ENCODE measurements around the gene IL32. TPM values are rescaled to one million over a fixed set of nuclear protein-coding genes. Genes with fewer than 3 reads are reported as not detected.

IL32 gene
- polyA plus RNA-seq, 2 donors: 16.5 to 19.0 TPM

GRCh38 chr16:3098459-3099394 is 33.3 kb downstream of the IL32 start, which contains the start of gene ZSCAN10:
Gene ZSCAN10, minus strand, starts transcription at chr16:3099294. Its CDS starts 6,357 bp downstream, at chr16:3092937.
- H3K27ac ChIP-seq (ENCODE audit: low read depth in 2 of 2, low read length in 1 of 2): peak within 1 kb of the TSS in 1 of 2 donors; percentile 43
- H3K9me3 ChIP-seq (ENCODE audit: control insufficient read depth in 2 of 2, insufficient read depth in 1 of 2, low read depth in 1 of 2, low read length in 1 of 2): peaks cover 0 to 4% of the 10 kb centered on the region in 2 donors
- peak within 1 kb of the TSS in 1 of 2 donors; percentile 24 for H3K4me3 ChIP-seq (ENCODE audit: low read depth in 1 of 2, low read length in 2 of 2)
- H3K27me3 ChIP-seq (ENCODE audit: control insufficient read depth in 1 of 2, insufficient read depth in 2 of 2, low read length in 2 of 2): no peaks in the 10 kb centered on the region
- 60 to 63% methylated on average over 21 of the region's 21 CpGs for WGBS, 2 donors
- H3K4me1 ChIP-seq (ENCODE audit: control insufficient read depth in 2 of 2, insufficient read depth in 2 of 2, low read length in 1 of 2): peaks cover 3 to 13% of the 10 kb centered on the region in 2 donors
- no peaks in the 10 kb centered on the region for H3K36me3 ChIP-seq (ENCODE audit: control insufficient read depth in 2 of 2, insufficient read depth in 2 of 2, low read length in 1 of 2)

DNA sequence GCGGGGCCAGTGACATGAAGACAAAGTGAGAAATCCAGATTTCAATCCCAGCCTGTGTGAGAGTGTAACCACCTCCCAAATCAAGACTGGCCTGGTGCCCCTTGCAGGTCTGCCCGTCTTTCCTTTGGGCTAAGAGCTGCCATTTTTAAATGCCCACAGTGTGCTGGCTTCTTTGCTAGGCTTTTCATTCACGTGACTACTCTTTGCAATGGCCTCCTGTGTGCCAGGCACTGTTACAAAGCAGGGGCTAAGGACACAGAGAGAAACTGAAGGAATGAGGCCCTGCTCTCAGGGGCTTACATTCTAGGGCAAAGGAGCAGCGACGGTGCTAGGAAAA is 33.9 kb downstream of the IL32 start:
- no peak overlapping the region for H3K4me3 ChIP-seq (ENCODE audit: low read depth in 1 of 2, low read length in 2 of 2)
- H3K36me3 ChIP-seq (ENCODE audit: control insufficient read depth in 2 of 2, insufficient read depth in 2 of 2, low read length in 1 of 2): no peaks in the 10 kb centered on the region
- 67 to 78% methylated on average over 5 of the region's 5 CpGs for WGBS, 2 donors
- H3K9me3 ChIP-seq (ENCODE audit: control insufficient read depth in 2 of 2, insufficient read depth in 1 of 2, low read depth in 1 of 2, low read length in 1 of 2): peaks cover 0 to 4% of the 10 kb centered on the region in 2 donors
- H3K27me3 ChIP-seq (ENCODE audit: control insufficient read depth in 1 of 2, insufficient read depth in 2 of 2, low read length in 2 of 2): no peaks in the 10 kb centered on the region
- no peak overlapping the region for H3K27ac ChIP-seq (ENCODE audit: low read depth in 2 of 2, low read length in 1 of 2)
- peaks cover 3 to 13% of the 10 kb centered on the region in 2 donors for H3K4me1 ChIP-seq (ENCODE audit: control insufficient read depth in 2 of 2, insufficient read depth in 2 of 2, low read length in 1 of 2)

- peaks cover 0 to 4% of the 10 kb centered on the region in 2 donors for H3K9me3 ChIP-seq (ENCODE audit: control insufficient read depth in 2 of 2, insufficient read depth in 1 of 2, low read depth in 1 of 2, low read length in 1 of 2)
- peaks cover 3 to 13% of the 10 kb centered on the region in 2 donors for H3K4me1 ChIP-seq (ENCODE audit: control insufficient read depth in 2 of 2, insufficient read depth in 2 of 2, low read length in 1 of 2)
- peak overlapping the region in 1 of 2 donors; percentile 43 for H3K27ac ChIP-seq (ENCODE audit: low read depth in 2 of 2, low read length in 1 of 2)
- peak overlapping the region in 1 of 2 donors; percentile 24 for H3K4me3 ChIP-seq (ENCODE audit: low read depth in 1 of 2, low read length in 2 of 2)
- WGBS, 2 donors: 6% methylated on average over 35 to 39 of the region's 39 CpGs
- H3K36me3 ChIP-seq (ENCODE audit: control insufficient read depth in 2 of 2, insufficient read depth in 2 of 2, low read length in 1 of 2): no peaks in the 10 kb centered on the region
- no peaks in the 10 kb centered on the region for H3K27me3 ChIP-seq (ENCODE audit: control insufficient read depth in 1 of 2, insufficient read depth in 2 of 2, low read length in 2 of 2)
These were observed 34.5 kb downstream of the IL32 start for GRCh38 chr16:3099732-3100499.

- Histone ChIP-seq H3K9me3 (ENCODE audit: control insufficient read depth in 2 of 2, insufficient read depth in 1 of 2, low read depth in 1 of 2, low read length in 1 of 2) (peaks cover 0 to 4% of the 10 kb centered on the region in 2 donors), H3K4me1 (ENCODE audit: control insufficient read depth in 2 of 2, insufficient read depth in 2 of 2, low read length in 1 of 2) (peaks cover 3 to 13% of the 10 kb centered on the region in 2 donors), H3K27ac (ENCODE audit: low read depth in 2 of 2, low read length in 1 of 2) (no peak overlapping the region), H3K4me3 (ENCODE audit: low read depth in 1 of 2, low read length in 2 of 2) (no peak overlapping the region), H3K27me3 (ENCODE audit: control insufficient read depth in 1 of 2, insufficient read depth in 2 of 2, low read length in 2 of 2) (no peaks in the 10 kb centered on the region), H3K36me3 (ENCODE audit: control insufficient read depth in 2 of 2, insufficient read depth in 2 of 2, low read length in 1 of 2) (no peaks in the 10 kb centered on the region)
- 59 to 62% methylated on average over 29 of the region's 29 CpGs for WGBS, 2 donors
These were observed 35.8 kb downstream of the IL32 start for GRCh38 chr16:3101018-3101840.

DNA sequence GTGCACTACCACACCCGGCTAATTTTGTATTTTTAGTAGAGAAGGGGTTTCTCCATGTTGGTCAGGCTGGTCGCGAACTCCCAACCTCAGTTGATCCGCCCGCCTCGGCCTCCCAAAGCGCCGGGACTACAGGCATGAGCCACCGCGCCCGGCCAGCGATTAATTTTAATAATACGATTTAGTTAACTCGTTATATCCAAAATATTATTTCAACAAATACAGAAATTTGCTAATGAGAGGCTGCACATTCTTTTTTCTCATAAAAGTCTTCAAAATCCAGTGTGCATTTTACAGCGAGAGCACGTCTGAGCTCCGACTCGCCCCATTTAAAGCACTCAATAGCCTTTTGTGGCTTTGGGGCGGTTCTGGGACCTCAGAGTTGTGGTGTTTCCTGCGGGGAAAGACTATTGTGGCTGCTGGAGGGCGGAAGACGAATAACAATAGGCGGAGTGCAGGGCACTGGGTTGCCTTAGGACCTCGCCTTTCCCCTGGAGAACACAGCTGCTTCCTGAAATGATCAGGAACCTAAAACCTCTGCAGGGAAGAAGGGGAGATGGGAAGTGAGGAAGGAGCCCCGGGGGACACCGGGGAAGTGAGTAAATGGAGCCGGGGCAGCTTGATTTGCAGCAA is 36.5 kb downstream of the IL32 start:
- no peak overlapping the region for H3K27ac ChIP-seq (ENCODE audit: low read depth in 2 of 2, low read length in 1 of 2)
- no peaks in the 10 kb centered on the region for H3K36me3 ChIP-seq (ENCODE audit: control insufficient read depth in 2 of 2, insufficient read depth in 2 of 2, low read length in 1 of 2)
- H3K4me3 ChIP-seq (ENCODE audit: low read depth in 1 of 2, low read length in 2 of 2): no peak overlapping the region
- WGBS, 2 donors: 45 to 53% methylated on average over 27 of the region's 27 CpGs
- H3K4me1 ChIP-seq (ENCODE audit: control insufficient read depth in 2 of 2, insufficient read depth in 2 of 2, low read length in 1 of 2): peaks cover 3 to 13% of the 10 kb centered on the region in 2 donors
- no peaks in the 10 kb centered on the region for H3K27me3 ChIP-seq (ENCODE audit: control insufficient read depth in 1 of 2, insufficient read depth in 2 of 2, low read length in 2 of 2)
- peaks cover 0 to 4% of the 10 kb centered on the region in 2 donors for H3K9me3 ChIP-seq (ENCODE audit: control insufficient read depth in 2 of 2, insufficient read depth in 1 of 2, low read depth in 1 of 2, low read length in 1 of 2)

DNA sequence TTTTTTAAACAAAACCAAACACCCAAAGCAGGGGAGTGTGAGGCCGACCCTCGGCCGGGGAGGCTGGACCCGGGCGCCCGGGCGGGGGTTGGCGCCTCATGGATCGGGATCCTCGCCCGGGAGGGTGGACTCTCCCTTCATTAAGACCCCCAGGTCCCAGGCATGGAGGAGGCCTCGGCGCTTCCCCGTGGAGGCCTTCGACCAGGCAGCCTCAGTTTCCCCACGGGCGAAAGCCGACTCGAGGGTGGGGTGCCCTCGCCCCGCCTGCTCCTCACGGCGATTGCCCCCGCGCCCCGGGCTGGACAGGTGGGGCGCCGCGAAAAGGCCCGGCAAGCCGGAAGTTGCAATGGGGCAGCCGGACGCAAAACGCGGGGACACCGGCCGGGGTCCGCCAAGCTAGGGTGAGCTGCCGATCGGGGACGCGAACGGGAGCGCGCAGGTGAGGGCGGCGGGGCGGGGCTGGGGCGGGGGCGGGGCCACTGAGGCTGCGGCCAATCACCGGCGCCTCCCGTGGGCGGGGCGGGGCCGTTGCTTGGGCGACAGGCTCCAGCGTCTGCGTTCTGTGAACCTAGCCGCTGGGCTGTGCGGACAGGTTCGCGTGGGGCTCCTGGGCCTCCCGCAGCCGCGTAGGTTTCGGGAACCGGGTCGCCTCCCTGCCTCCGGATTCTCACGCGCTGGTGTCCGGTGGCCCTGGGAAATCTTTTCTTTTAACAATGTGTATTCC is 40.9 kb downstream of the IL32 start:
- H3K27me3 ChIP-seq (ENCODE audit: control insufficient read depth in 1 of 2, insufficient read depth in 2 of 2, low read length in 2 of 2): no peaks in the 10 kb centered on the region
- H3K4me3 ChIP-seq (ENCODE audit: low read depth in 1 of 2, low read length in 2 of 2): peak overlapping the region; percentile 55 to 58
- H3K36me3 ChIP-seq (ENCODE audit: control insufficient read depth in 2 of 2, insufficient read depth in 2 of 2, low read length in 1 of 2): no peaks in the 10 kb centered on the region
- H3K27ac ChIP-seq (ENCODE audit: low read depth in 2 of 2, low read length in 1 of 2): peak overlapping the region; percentile 75 to 81
- H3K4me1 ChIP-seq (ENCODE audit: control insufficient read depth in 2 of 2, insufficient read depth in 2 of 2, low read length in 1 of 2): no peaks in the 10 kb centered on the region
- H3K9me3 ChIP-seq (ENCODE audit: control insufficient read depth in 2 of 2, insufficient read depth in 1 of 2, low read depth in 1 of 2, low read length in 1 of 2): no peaks in the 10 kb centered on the region
- 1% methylated on average over 55 to 74 of the region's 74 CpGs for WGBS, 2 donors

DNA sequence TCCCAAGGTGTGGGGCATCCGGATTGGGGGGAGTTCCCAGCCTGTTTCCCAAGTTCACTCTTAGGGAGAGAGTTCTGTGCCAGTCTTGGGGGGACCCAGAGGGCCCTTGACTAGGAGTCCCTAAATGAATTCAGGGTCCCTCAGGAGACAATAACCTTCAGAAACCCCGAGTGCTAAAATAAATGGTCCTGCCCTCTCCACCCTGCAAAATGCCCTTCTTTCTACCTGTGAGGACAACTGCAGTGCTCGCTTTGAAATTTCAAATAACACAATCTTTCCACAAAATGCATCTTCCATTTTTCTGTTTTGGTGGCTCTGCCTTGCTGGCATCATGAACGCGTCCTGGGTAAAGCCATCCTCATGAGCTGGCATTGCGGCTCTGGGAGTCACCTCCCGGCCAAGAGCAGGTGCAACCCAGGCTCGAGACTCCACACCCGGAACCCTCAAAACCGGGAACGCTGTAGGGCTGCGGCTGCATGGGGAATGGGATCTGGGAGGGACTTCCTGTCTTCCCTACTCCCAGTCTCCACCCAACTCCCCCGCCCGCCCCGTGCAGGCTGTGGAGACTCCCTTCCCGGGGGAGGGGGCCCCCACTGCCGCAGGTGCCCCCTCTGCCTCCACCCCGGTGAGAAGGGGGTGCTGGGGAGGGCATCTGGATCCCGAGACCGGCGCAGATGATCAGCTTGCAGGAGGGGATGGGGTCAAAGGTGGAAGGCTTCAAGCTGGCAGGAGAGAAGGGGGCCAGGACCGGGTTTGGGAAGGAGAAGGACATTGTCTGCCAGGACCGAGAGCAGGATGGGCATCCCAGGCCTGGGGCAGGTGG is 46.8 kb downstream of the IL32 start, which contains the start of gene ZNF205:
TSS of gene ZNF205 (plus strand) at position 529 of the 823 bp plus-strand sequence. CDS start 845 bp downstream, outside the sequence.
- H3K4me3 ChIP-seq (ENCODE audit: low read depth in 1 of 2, low read length in 2 of 2): peak within 1 kb of the TSS; percentile 66 to 84
- WGBS, 2 donors: 10 to 13% methylated on average over 22 to 23 of the region's 23 CpGs
- peak within 1 kb of the TSS; percentile 17 to 50 for H3K27ac ChIP-seq (ENCODE audit: low read depth in 2 of 2, low read length in 1 of 2)

More for the DNA sequence above, 46.8 kb downstream of the IL32 start, which contains the start of gene ZNF205:
- Histone ChIP-seq H3K36me3 (ENCODE audit: control insufficient read depth in 2 of 2, insufficient read depth in 2 of 2, low read length in 1 of 2) (peaks cover 2 to 4% of the 10 kb centered on the region in 2 donors), H3K27me3 (ENCODE audit: control insufficient read depth in 1 of 2, insufficient read depth in 2 of 2, low read length in 2 of 2) (no peaks in the 10 kb centered on the region), H3K9me3 (ENCODE audit: control insufficient read depth in 2 of 2, insufficient read depth in 1 of 2, low read depth in 1 of 2, low read length in 1 of 2) (no peaks in the 10 kb centered on the region), H3K4me1 (ENCODE audit: control insufficient read depth in 2 of 2, insufficient read depth in 2 of 2, low read length in 1 of 2) (peaks cover 4 to 7% of the 10 kb centered on the region in 2 donors)

Data from esophagus (tissue), 2 donors.